Gastroesophageal sphincter (tissue), 3 donors: Measurements from ENCODE around the gene KCNJ18.
"Not testable (repeated sequence)": the region's sequence is repeated elsewhere in the genome, so short reads cannot be mapped to it uniquely, and the experiment has no call there.

Source experiments
- EP300 ChIP-seq: sonication (generic); formaldehyde crosslinking; IDR thresholded peaks from one replicate; pipeline ENCODE4 v1.6.1; 2017; ENCODE audit warnings: antibody characterized with exemption, mild to moderate bottlenecking
- POLR2AphosphoS5 ChIP-seq: sonication (generic); formaldehyde crosslinking; IDR thresholded peaks from one replicate; pipeline ENCODE4 v1.6.1; 2017; ENCODE audit warnings: antibody characterized with exemption
- TF ChIP-seq, protein P1 (sequence below), 4 experiments: fragments of 200-600 bp in 2 of 4; fragments of 450-650 bp in 2 of 4; sonication (generic) in 1 of 4; IDR thresholded peaks; one replicate each; pipeline ENCODE4 v1.5.1; 2017 to 2019; ENCODE audit warnings: antibody characterized with exemption in 4 of 4, mild to moderate bottlenecking in 2 of 4, moderate library complexity in 2 of 4

GRCh38 chr17:21683142-21683712 lies 9.1 kb upstream of the KCNJ18 start:
- not testable (repeated sequence) for TF ChIP-seq EP300, POLR2AphosphoS5
- TF ChIP-seq, protein P1, sequence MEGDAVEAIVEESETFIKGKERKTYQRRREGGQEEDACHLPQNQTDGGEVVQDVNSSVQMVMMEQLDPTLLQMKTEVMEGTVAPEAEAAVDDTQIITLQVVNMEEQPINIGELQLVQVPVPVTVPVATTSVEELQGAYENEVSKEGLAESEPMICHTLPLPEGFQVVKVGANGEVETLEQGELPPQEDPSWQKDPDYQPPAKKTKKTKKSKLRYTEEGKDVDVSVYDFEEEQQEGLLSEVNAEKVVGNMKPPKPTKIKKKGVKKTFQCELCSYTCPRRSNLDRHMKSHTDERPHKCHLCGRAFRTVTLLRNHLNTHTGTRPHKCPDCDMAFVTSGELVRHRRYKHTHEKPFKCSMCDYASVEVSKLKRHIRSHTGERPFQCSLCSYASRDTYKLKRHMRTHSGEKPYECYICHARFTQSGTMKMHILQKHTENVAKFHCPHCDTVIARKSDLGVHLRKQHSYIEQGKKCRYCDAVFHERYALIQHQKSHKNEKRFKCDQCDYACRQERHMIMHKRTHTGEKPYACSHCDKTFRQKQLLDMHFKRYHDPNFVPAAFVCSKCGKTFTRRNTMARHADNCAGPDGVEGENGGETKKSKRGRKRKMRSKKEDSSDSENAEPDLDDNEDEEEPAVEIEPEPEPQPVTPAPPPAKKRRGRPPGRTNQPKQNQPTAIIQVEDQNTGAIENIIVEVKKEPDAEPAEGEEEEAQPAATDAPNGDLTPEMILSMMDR (IDR thresholded peaks at IDR 0.05), result not testable (repeated sequence)
